ENCODE data around the gene BBS9. TPM values are rescaled to one million over a fixed set of nuclear protein-coding genes. Genes with fewer than 3 reads are reported as not detected.

Gene BBS9
- total RNA-seq, 4 donors from 2014 or later, result 8.6 to 22.5 (median 15.8) TPM

GRCh38 chr7:33550979-33551378 lies 421.6 kb downstream of the BBS9 start:
- no peak overlapping the region for H3K4me3 ChIP-seq
- no peak overlapping the region for H3K27ac ChIP-seq
- 64 to 86% methylated on average over 3 of the region's 3 CpGs for WGBS, 2 donors (ENCODE audit: low coverage in 1 of 2)
- in situ Hi-C loops (cut with MboI; ENCODE audit: low pct_ligation_motif_present in 1 of 4, low pct_unique_long_range_greater_than_20kb in 1 of 4, low sequenced_read_pairs in 3 of 4) (no loop called here), intact Hi-C loops (cut with DNase I; ENCODE audit: low total_unique reads) (loop anchor here (10.0 kb wide), 1 partner anchor 174 kb away; no protein-coding TSS in a partner anchor)
- H3K36me3 ChIP-seq, result no peaks in the 10 kb centered on the region
- no peak for TF ChIP-seq EP300 (IDR thresholded peaks at IDR 0.05; ENCODE audit: low read depth)
- TF ChIP-seq CTCF (IDR thresholded peaks at IDR 0.05), result no peak
- TF ChIP-seq POLR2AphosphoS5 (IDR thresholded peaks at IDR 0.05), result no peak
- no peak for TF ChIP-seq POLR2A (IDR thresholded peaks at IDR 0.05)
- H3K9me3 ChIP-seq, result no peaks in the 10 kb centered on the region
- H3K27me3 ChIP-seq, result no peaks in the 10 kb centered on the region
- no peak for DNase-seq
- peaks cover 0 to 4% (median 0%) of the 10 kb centered on the region in 4 donors for H3K4me1 ChIP-seq

- H3K9me3 ChIP-seq, result no peaks in the 10 kb centered on the region
- H3K36me3 ChIP-seq, result no peaks in the 10 kb centered on the region
- WGBS, 2 donors (ENCODE audit: low coverage in 1 of 2), result 39 to 86% methylated on average over 1 of the region's 1 CpG
- peaks cover 0 to 4% (median 0%) of the 10 kb centered on the region in 4 donors for H3K4me1 ChIP-seq
- no peak overlapping the region for H3K27ac ChIP-seq
- DNase-seq, result no peak
- TF ChIP-seq CTCF (IDR thresholded peaks at IDR 0.05), result no peak
- no peak for TF ChIP-seq POLR2A (IDR thresholded peaks at IDR 0.05)
- no peak for TF ChIP-seq EP300 (IDR thresholded peaks at IDR 0.05; ENCODE audit: low read depth)
- no peak for TF ChIP-seq POLR2AphosphoS5 (IDR thresholded peaks at IDR 0.05)
- H3K4me3 ChIP-seq, result no peak overlapping the region
- intact Hi-C loops (cut with DNase I; ENCODE audit: low total_unique reads) (loop anchor here (10.0 kb wide), 1 partner anchor 171 kb away; no protein-coding TSS in a partner anchor), in situ Hi-C loops (cut with MboI; ENCODE audit: low pct_ligation_motif_present in 1 of 4, low pct_unique_long_range_greater_than_20kb in 1 of 4, low sequenced_read_pairs in 3 of 4) (no loop called here)
- no peaks in the 10 kb centered on the region for H3K27me3 ChIP-seq
Observed at GRCh38 chr7:33554046-33554445, 424.7 kb downstream of the BBS9 start.

GRCh38 chr7:33554576-33554975 lies 425.2 kb downstream of the BBS9 start:
- no peak overlapping the region for H3K27ac ChIP-seq
- intact Hi-C loops (cut with DNase I; ENCODE audit: low total_unique reads) (loop anchor here (10.0 kb wide), 1 partner anchor 170 kb away; no protein-coding TSS in a partner anchor), in situ Hi-C loops (cut with MboI; ENCODE audit: low pct_ligation_motif_present in 1 of 4, low pct_unique_long_range_greater_than_20kb in 1 of 4, low sequenced_read_pairs in 3 of 4) (no loop called here)
- H3K9me3 ChIP-seq, result no peaks in the 10 kb centered on the region
- TF ChIP-seq CTCF (IDR thresholded peaks at IDR 0.05) (no peak), POLR2A (IDR thresholded peaks at IDR 0.05) (no peak), POLR2AphosphoS5 (IDR thresholded peaks at IDR 0.05) (no peak), EP300 (IDR thresholded peaks at IDR 0.05; ENCODE audit: low read depth) (no peak)
- H3K4me3 ChIP-seq, result no peak overlapping the region
- DNase-seq, result no peak
- no peaks in the 10 kb centered on the region for H3K36me3 ChIP-seq
- 73 to 89% methylated on average over 2 to 4 of the region's 4 CpGs for WGBS, 2 donors (ENCODE audit: low coverage in 1 of 2)
- H3K27me3 ChIP-seq, result no peaks in the 10 kb centered on the region
- H3K4me1 ChIP-seq, result peaks cover 0 to 4% (median 0%) of the 10 kb centered on the region in 4 donors

- H3K27ac ChIP-seq, result no peak overlapping the region
- intact Hi-C loops (cut with DNase I; ENCODE audit: low total_unique reads), result loop anchor here (10.0 kb wide), 1 partner anchor 168 kb away; no protein-coding TSS in a partner anchor
- no peak for TF ChIP-seq POLR2A (IDR thresholded peaks at IDR 0.05)
- TF ChIP-seq EP300 (IDR thresholded peaks at IDR 0.05; ENCODE audit: low read depth), result no peak
- no peak for TF ChIP-seq CTCF (IDR thresholded peaks at IDR 0.05)
- no peak for TF ChIP-seq POLR2AphosphoS5 (IDR thresholded peaks at IDR 0.05)
- no peaks in the 10 kb centered on the region for H3K9me3 ChIP-seq
- no peak for DNase-seq
- no peaks in the 10 kb centered on the region for H3K4me1 ChIP-seq
- no peaks in the 10 kb centered on the region for H3K27me3 ChIP-seq
- in situ Hi-C loops (cut with MboI; ENCODE audit: low pct_ligation_motif_present in 1 of 4, low pct_unique_long_range_greater_than_20kb in 1 of 4, low sequenced_read_pairs in 3 of 4), result no loop called here
- no peak overlapping the region for H3K4me3 ChIP-seq
- H3K36me3 ChIP-seq, result no peaks in the 10 kb centered on the region
Observed at GRCh38 chr7:33556472-33556871, 427.1 kb downstream of the BBS9 start.
